Testis (tissue), 3 donors: ENCODE measurements around the gene MAN1A1. TPM values are rescaled to one million over a fixed set of nuclear protein-coding genes. Genes with fewer than 3 reads are reported as not detected.

Experiments used
- DNase-seq: peaks from one replicate; pipeline ENCODE4 v3.0.0-alpha.2; 2019
- H3K27ac ChIP-seq, 2 donors: fragments of 200-600 bp; sonication (generic); one replicate each; pipeline ENCODE4 v1.5.1; 2019
- H3K27me3 ChIP-seq: fragments of 200-600 bp; sonication (generic); one replicate; pipeline ENCODE4 v1.5.1; 2019
- H3K36me3 ChIP-seq: fragments of 200-600 bp; sonication (generic); one replicate; pipeline ENCODE4 v1.5.1; 2017; ENCODE audit warnings: low read depth; ENCODE audit errors: missing control alignments
- H3K4me1 ChIP-seq: fragments of 200-600 bp; sonication (generic); one replicate; pipeline ENCODE4 v1.5.1; 2019
- H3K4me3 ChIP-seq, 2 donors: fragments of 200-600 bp; sonication (generic); one replicate each; pipeline ENCODE4 v1.5.1; 2017 to 2019
- H3K9me3 ChIP-seq: fragments of 200-600 bp; sonication (generic); one replicate; pipeline ENCODE4 v1.5.1; 2017
- CTCF ChIP-seq, 3 experiments: fragments of 450-650 bp in 2 of 3; fragments of 200-600 bp in 1 of 3; sonication (generic) in 1 of 3; IDR thresholded peaks; one replicate each; pipeline ENCODE4 v1.5.1; 2016 to 2019; ENCODE audit warnings: antibody characterized with exemption in 3 of 3, mild to moderate bottlenecking in 2 of 3, moderate library complexity in 1 of 3
- POLR2A ChIP-seq: fragments of 450-650 bp; IDR thresholded peaks from one replicate; pipeline ENCODE4 v1.6.1; 2017; ENCODE audit warnings: antibody characterized with exemption, mild to moderate bottlenecking, moderate library complexity
- whole genome bisulfite sequencing, 2 donors: methylation state at CpG; one replicate each; pipeline ENCODE4 v1.1.5; 2018; 5-methylcytosine and 5-hydroxymethylcytosine counted together
- intact Hi-C: fragments of 100-400 bp; cut with DNase I; formaldehyde crosslinking; loops from one replicate; pipeline ENCODE4 v1.15.1; 2023; ENCODE audit warnings: low total_unique reads
- polyA plus RNA-seq: library from polyadenylated mRNA; stranded (reverse); fragments of 350-450 nt; fragmentation: Illumina TruSeq; extraction: RNeasy Lipid Tissue Mini Kit (QIAGEN cat#74804); gene quantifications from one replicate; pipeline ENCODE4 v1.2.3, GENCODE V29; 2014; ENCODE audit warnings: low read depth, low replicate concordance; ENCODE audit not compliant: insufficient read depth
- total RNA-seq, 2 donors: library from RNA; depleted of rRNA; stranded (reverse); fragments of >200 nt; gene quantifications; one replicate each; pipeline ENCODE4 v1.2.3, GENCODE V29; 2016

The MAN1A1 gene
- total and polyA plus RNA-seq, 3 donors from 2014 or later = 12.8 to 21.1 (median 15.0) TPM

GRCh38 chr6:119348096-119348747 lies 1.3 kb downstream of the MAN1A1 start:
- Histone ChIP-seq H3K4me3 (peak overlapping the region; percentile 78 to 86), H3K27me3 (no peaks in the 10 kb centered on the region), H3K36me3 (no peaks in the 10 kb centered on the region), H3K27ac (peak overlapping the region in 1 of 2 donors; percentile 92), H3K9me3 (no peaks in the 10 kb centered on the region), H3K4me1 (peaks cover 5% of the 10 kb centered on the region)
- peak; percentile 26 for DNase-seq
- TF ChIP-seq POLR2A (no peak), CTCF (IDR thresholded peaks at IDR 0.05) (no peak)
- WGBS, 2 donors = 13% methylated on average over 21 to 35 of the region's 35 CpGs
- intact Hi-C loops = no loop called here

GRCh38 chr6:119347466-119348095 lies 2.0 kb downstream of the MAN1A1 start:
- Histone ChIP-seq H3K36me3 (no peaks in the 10 kb centered on the region), H3K9me3 (no peaks in the 10 kb centered on the region), H3K27me3 (no peaks in the 10 kb centered on the region), H3K4me1 (peaks cover 5% of the 10 kb centered on the region), H3K27ac (peak overlapping the region in 1 of 2 donors; percentile 92), H3K4me3 (peak overlapping the region; percentile 78 to 86)
- TF ChIP-seq POLR2A = no peak
- TF ChIP-seq CTCF (IDR thresholded peaks at IDR 0.05) = no peak
- intact Hi-C loops = no loop called here
- 47 to 66% methylated on average over 16 of the region's 16 CpGs for WGBS, 2 donors
- DNase-seq = peak; percentile 25

GRCh38 chr6:119346936-119347335 lies 2.6 kb downstream of the MAN1A1 start:
- Histone ChIP-seq H3K9me3 (no peaks in the 10 kb centered on the region), H3K27me3 (no peaks in the 10 kb centered on the region), H3K4me3 (no peak overlapping the region), H3K4me1 (peaks cover 5% of the 10 kb centered on the region), H3K36me3 (no peaks in the 10 kb centered on the region), H3K27ac (no peak overlapping the region)
- no peak for DNase-seq
- intact Hi-C loops = no loop called here
- TF ChIP-seq POLR2A (no peak), CTCF (IDR thresholded peaks at IDR 0.05) (no peak)
- 57 to 71% methylated on average over 1 of the region's 1 CpG for WGBS, 2 donors

GRCh38 chr6:119346450-119346849 lies 3.1 kb downstream of the MAN1A1 start:
- H3K9me3 ChIP-seq = no peaks in the 10 kb centered on the region
- intact Hi-C loops = no loop called here
- H3K27me3 ChIP-seq = no peaks in the 10 kb centered on the region
- H3K36me3 ChIP-seq = no peaks in the 10 kb centered on the region
- H3K27ac ChIP-seq = no peak overlapping the region
- H3K4me1 ChIP-seq = peaks cover 5% of the 10 kb centered on the region
- no peak for DNase-seq
- TF ChIP-seq POLR2A (no peak), CTCF (IDR thresholded peaks at IDR 0.05) (no peak)
- H3K4me3 ChIP-seq = no peak overlapping the region
- WGBS, 2 donors = 79 to 85% methylated on average over 8 of the region's 8 CpGs
